H9 (cell line): ENCODE data around the gene SCN4A. TPM values are rescaled to one million over a fixed set of nuclear protein-coding genes. Genes with fewer than 3 reads are reported as not detected.

Experiments used
- DNase-seq: peaks from one replicate; pipeline ENCODE4 v3.0.0-alpha.2; 2017
- H2AFZ ChIP-seq: one replicate; pipeline ENCODE4 v1.6.1; 2013; ENCODE audit warnings: mild to moderate bottlenecking, low read length, control low read depth, moderate library complexity
- H2AK5ac ChIP-seq: 2 replicates; pipeline ENCODE4 v1.6.1; 2013; ENCODE audit warnings: low read length, control low read depth, mixed read lengths; ENCODE audit not compliant: insufficient read length
- H2BK120ac ChIP-seq: one replicate; pipeline ENCODE4 v1.6.1; 2013; ENCODE audit warnings: low read depth, mild to moderate bottlenecking, low read length, control low read depth, inconsistent platforms; ENCODE audit not compliant: poor library complexity, severe bottlenecking
- H2BK12ac ChIP-seq: 2 replicates; pipeline ENCODE4 v1.6.1; 2013; ENCODE audit warnings: low read length, control low read depth, mixed read lengths, low read depth; ENCODE audit not compliant: insufficient read length
- H2BK15ac ChIP-seq: 2 replicates; pipeline ENCODE4 v1.6.1; 2013; ENCODE audit warnings: low read depth, low read length, control low read depth
- H2BK20ac ChIP-seq: one replicate; pipeline ENCODE4 v1.6.1; 2013; ENCODE audit warnings: low read depth, mild to moderate bottlenecking, low read length, control low read depth, inconsistent platforms; ENCODE audit not compliant: poor library complexity, severe bottlenecking
- H2BK5ac ChIP-seq: 2 replicates; pipeline ENCODE4 v1.6.1; 2013; ENCODE audit warnings: low read length, control low read depth, mixed read lengths; ENCODE audit not compliant: insufficient read length
- H3K14ac ChIP-seq: 2 replicates; pipeline ENCODE4 v1.6.1; 2013; ENCODE audit warnings: low read length, control low read depth; ENCODE audit not compliant: insufficient read depth
- H3K18ac ChIP-seq: 2 replicates; pipeline ENCODE4 v1.6.1; 2013; ENCODE audit warnings: low read depth, mild to moderate bottlenecking, mixed read lengths, low read length, control low read depth; ENCODE audit not compliant: insufficient read length
- H3K23ac ChIP-seq: 2 replicates; pipeline ENCODE4 v1.6.1; 2013; ENCODE audit warnings: low read length, control low read depth, mixed read lengths, low read depth; ENCODE audit not compliant: insufficient read length
- H3K23me2 ChIP-seq: 2 replicates; pipeline ENCODE4 v1.6.1; 2013; ENCODE audit warnings: low read depth, mild to moderate bottlenecking, mixed read lengths, low read length, control low read depth; ENCODE audit not compliant: insufficient read length, poor library complexity, severe bottlenecking
- H3K27ac ChIP-seq: 2 replicates; pipeline ENCODE4 v1.5.1; 2013; ENCODE audit warnings: low read length, control low read depth, mixed read lengths, low read depth; ENCODE audit not compliant: insufficient read length
- H3K27me3 ChIP-seq: 2 replicates; pipeline ENCODE4 v1.6.1; 2013; ENCODE audit warnings: low read length, control low read depth, inconsistent platforms; ENCODE audit not compliant: insufficient read depth
- H3K4ac ChIP-seq: 2 replicates; pipeline ENCODE4 v1.6.1; 2013; ENCODE audit warnings: low read depth, mild to moderate bottlenecking, control low read depth, inconsistent platforms, low read length, moderate library complexity
- H3K4me1 ChIP-seq: 2 replicates; pipeline ENCODE4 v1.6.1; 2013; ENCODE audit warnings: low read length, control low read depth, inconsistent platforms; ENCODE audit not compliant: insufficient read depth
- H3K4me2 ChIP-seq: 2 replicates; pipeline ENCODE4 v1.6.1; 2013; ENCODE audit warnings: low read length, control low read depth, mixed read lengths; ENCODE audit not compliant: insufficient read length, insufficient read depth
- H3K56ac ChIP-seq: 2 replicates; pipeline ENCODE4 v1.6.1; 2013; ENCODE audit warnings: low read depth, mild to moderate bottlenecking, mixed read lengths, low read length, control low read depth; ENCODE audit not compliant: insufficient read length
- H3K79me1 ChIP-seq: 2 replicates; pipeline ENCODE4 v1.6.1; 2013; ENCODE audit warnings: low read depth, mild to moderate bottlenecking, moderate library complexity, low read length, control low read depth, inconsistent platforms; ENCODE audit not compliant: insufficient read depth, poor library complexity, severe bottlenecking
- H3K79me2 ChIP-seq: 2 replicates; pipeline ENCODE4 v1.6.1; 2013; ENCODE audit warnings: low read length, control low read depth, inconsistent platforms; ENCODE audit not compliant: insufficient read depth
- H3K9ac ChIP-seq: 2 replicates; pipeline ENCODE4 v1.6.1; 2013; ENCODE audit warnings: low read length, control low read depth, mixed read lengths; ENCODE audit not compliant: insufficient read length; ENCODE audit errors: extremely low read depth
- H3K9me3 ChIP-seq: one replicate; pipeline ENCODE4 v1.6.1; 2013; ENCODE audit warnings: low read depth, low read length, inconsistent platforms; ENCODE audit not compliant: control insufficient read depth
- H3T11ph ChIP-seq: one replicate; pipeline ENCODE4 v1.6.1; 2013; ENCODE audit warnings: mild to moderate bottlenecking, low read length, control low read depth, inconsistent platforms
- H4K20me1 ChIP-seq: one replicate; pipeline ENCODE4 v1.6.1; 2013; ENCODE audit not compliant: control insufficient read depth, insufficient read length, insufficient read depth
- H4K5ac ChIP-seq: 2 replicates; pipeline ENCODE4 v1.6.1; 2013; ENCODE audit warnings: low read depth, mild to moderate bottlenecking, mixed read lengths, low read length, control low read depth; ENCODE audit not compliant: insufficient read length
- H4K8ac ChIP-seq: replicated peaks from 2 replicates; pipeline ENCODE4 v1.6.1; 2013; ENCODE audit warnings: low read length, control low read depth, mixed read lengths, low read depth; ENCODE audit not compliant: insufficient read length
- H4K91ac ChIP-seq: 2 replicates; pipeline ENCODE4 v1.6.1; 2013; ENCODE audit warnings: low read depth, mild to moderate bottlenecking, moderate library complexity, mixed read lengths, low read length, control low read depth; ENCODE audit not compliant: insufficient read length
- H3K27ac Mint-ChIP-seq, 3 experiments: 2 replicates in 2 of 3; 3 replicates in 1 of 3; pipeline ENCODE4 v1.8.0; 2020 to 2021; ENCODE audit warnings: mixed read lengths in 3 of 3, mild to moderate bottlenecking in 1 of 3, moderate library complexity in 1 of 3
- H3K27me3 Mint-ChIP-seq: 2 replicates; pipeline ENCODE4 v1.8.0; 2021; ENCODE audit warnings: low read depth, mild to moderate bottlenecking, moderate library complexity, mixed read lengths
- H3K36me3 Mint-ChIP-seq, 3 experiments: 2 replicates in 2 of 3; 3 replicates in 1 of 3; pipeline ENCODE4 v1.8.0; 2020 to 2021; ENCODE audit warnings: low read depth in 3 of 3, mixed read lengths in 3 of 3; ENCODE audit not compliant: insufficient read depth in 1 of 3
- H3K4me1 Mint-ChIP-seq, 2 experiments: 2 replicates each; pipeline ENCODE4 v1.8.0; 2020; ENCODE audit warnings: mixed read lengths in 2 of 2
- H3K4me3 Mint-ChIP-seq, 2 experiments: 2 replicates in 1 of 2; 3 replicates in 1 of 2; pipeline ENCODE4 v1.8.0; 2020 to 2021; ENCODE audit warnings: mild to moderate bottlenecking in 2 of 2, mixed read lengths in 2 of 2, moderate library complexity in 1 of 2
- H3K9me3 Mint-ChIP-seq, 2 experiments: 2 replicates in 1 of 2; 3 replicates in 1 of 2; pipeline ENCODE4 v1.8.0; 2020; ENCODE audit warnings: mild to moderate bottlenecking in 2 of 2, mixed read lengths in 2 of 2, moderate library complexity in 1 of 2
- CTCF ChIP-seq: fragments of 200-600 bp; sonication (generic); conservative IDR thresholded peaks from 3 replicates; pipeline ENCODE4 v1.8.0; 2021; ENCODE audit warnings: antibody characterized with exemption, mild to moderate bottlenecking
- WGBS: extraction: QIAGEN DNeasy Blood & Tissue Kit; methylation state at CpG from one replicate; pipeline ENCODE4 v1.1.7; 2013; ENCODE audit warnings: missing lambda C conversion rate, low lambda C conversion rate, mixed read lengths; ENCODE audit not compliant: insufficient read length; ENCODE audit errors: extremely low coverage; 5-methylcytosine and 5-hydroxymethylcytosine counted together
- total RNA-seq: library from RNA; stranded (reverse); gene quantifications from 2 replicates; pipeline ENCODE4 v1.2.1, GENCODE V29; 2021

The SCN4A gene
- total RNA-seq, 1 experiment from 2014 or later = 5.8 TPM

GRCh38 chr17:63987221-63988126, 14.8 kb upstream of the SCN4A start:
- H3K36me3 Mint-ChIP-seq = peaks cover 2 to 6% (median 5%) of the 10 kb centered on the region in 3 experiments; a peak in 5 of 7 replicates
- H3K4me1 Mint-ChIP-seq = peaks cover 8 to 26% of the 10 kb centered on the region in 2 experiments
- no peak for TF ChIP-seq CTCF
- H2BK15ac ChIP-seq = no peak overlapping the region
- no peak for DNase-seq
- H3K9ac ChIP-seq = no peak overlapping the region
- no peaks in the 10 kb centered on the region for H3K27me3 ChIP-seq
- no peaks in the 10 kb centered on the region for H3K9me3 ChIP-seq
- no peak overlapping the region for H4K91ac ChIP-seq
- H4K5ac ChIP-seq = no peak overlapping the region
- no peaks in the 10 kb centered on the region for H4K20me1 ChIP-seq
- H3K18ac ChIP-seq = no peak overlapping the region
- H2AK5ac ChIP-seq = no peak overlapping the region
- H3K27ac Mint-ChIP-seq = peak overlapping the region in 1 of 3 experiments; percentile 15; a peak in 1 of 7 replicates
- no peaks in the 10 kb centered on the region; the same call in 1 of the 2 replicates for H3K4me1 ChIP-seq
- peaks cover 16% of the 10 kb centered on the region for H3K27me3 Mint-ChIP-seq
- H3K4me3 Mint-ChIP-seq = no peak overlapping the region
- H2BK5ac ChIP-seq = no peak overlapping the region
- H3K9me3 Mint-ChIP-seq = peaks cover 6 to 8% of the 10 kb centered on the region in 2 experiments
- no peak overlapping the region for H3K4me2 ChIP-seq
- no peaks in the 10 kb centered on the region for H3K79me1 ChIP-seq
- H3K4ac ChIP-seq = no peak overlapping the region
- no peak overlapping the region for H2BK120ac ChIP-seq
- WGBS = no CpG with 5 or more reads among the region's 18 CpGs
- no peak overlapping the region for H2BK20ac ChIP-seq
- no peak overlapping the region for H3T11ph ChIP-seq
- no peak overlapping the region; the same call in 1 of the 2 replicates for H3K14ac ChIP-seq
- H2AFZ ChIP-seq = no peak overlapping the region
- H2BK12ac ChIP-seq = no peak overlapping the region
- no peaks in the 10 kb centered on the region for H3K23me2 ChIP-seq
- H3K23ac ChIP-seq = no peak overlapping the region
- H3K27ac ChIP-seq = no peak overlapping the region
- H3K79me2 ChIP-seq = no peaks in the 10 kb centered on the region
- H4K8ac ChIP-seq = no peak overlapping the region
- H3K56ac ChIP-seq = no peak overlapping the region
